IMR-90 (cell line): ENCODE results near the gene STK10. TPM values are rescaled to one million over a fixed set of nuclear protein-coding genes. Genes with fewer than 3 reads are reported as not detected.

Experiments used
- ATAC-seq: fragments of 200-7000 bp; cut with Tn5 transposase; 2 replicates; pipeline ENCODE4 v1.9.1; 2020; ENCODE audit warnings: low read depth, mild to moderate bottlenecking, moderate library complexity
- BruUV-seq: library from RNA; stranded (reverse); fragments of 400-500 nt; replicated peaks from 2 replicates; lab custom pipeline; 2021; lab: Mats Ljungman, UMichigan
- CTCF ChIA-PET: fragments of 300-600 bp; formaldehyde crosslinking; extraction: SDS; loops from one replicate; lab custom pipeline; 2021; ENCODE audit warnings: antibody characterized with exemption; lab: Yijun Ruan, JAX
- POLR2A ChIA-PET: fragments of 300-600 bp; sonication (Branson Sonifier 250); formaldehyde crosslinking; loops from one replicate; lab custom pipeline; 2022; ENCODE audit warnings: antibody characterized with exemption; ENCODE audit not compliant: unreplicated experiment; lab: Charles Lee
- DNase-seq: peaks from one replicate; pipeline ENCODE4 v3.0.0; 2013
- H2AFZ ChIP-seq: replicated peaks from 2 replicates; pipeline ENCODE3; 2013; ENCODE audit warnings: low read length, mild to moderate bottlenecking; ENCODE audit not compliant: poor library complexity
- H2AK5ac ChIP-seq: 2 replicates; pipeline ENCODE4 v1.6.1; 2013; ENCODE audit warnings: low read depth, low read length, inconsistent platforms
- H2AK9ac ChIP-seq: replicated peaks from 2 replicates; pipeline ENCODE3; 2013; ENCODE audit warnings: mild to moderate bottlenecking, low read depth, low read length, moderate library complexity; ENCODE audit not compliant: poor library complexity
- H2BK120ac ChIP-seq: 2 replicates; pipeline ENCODE4 v1.6.1; 2013; ENCODE audit warnings: low read depth, low read length, inconsistent platforms
- H2BK15ac ChIP-seq: 3 replicates; pipeline ENCODE4 v1.6.1; 2013; ENCODE audit warnings: low read depth, low read length, inconsistent platforms
- H2BK20ac ChIP-seq: 2 replicates; pipeline ENCODE4 v1.6.1; 2013; ENCODE audit warnings: low read depth, mild to moderate bottlenecking, inconsistent platforms, low read length, moderate library complexity
- H2BK5ac ChIP-seq: 2 replicates; pipeline ENCODE4 v1.6.1; 2013; ENCODE audit warnings: mild to moderate bottlenecking, low read depth, low read length, inconsistent platforms; ENCODE audit not compliant: poor library complexity, severe bottlenecking
- H3K14ac ChIP-seq: replicated peaks from 2 replicates; pipeline ENCODE4 v1.6.1; 2013; ENCODE audit warnings: low read depth, low read length, inconsistent platforms
- H3K18ac ChIP-seq: 2 replicates; pipeline ENCODE4 v1.6.1; 2013; ENCODE audit warnings: low read depth, low read length, control low read depth
- H3K23ac ChIP-seq: 2 replicates; pipeline ENCODE4 v1.6.1; 2013; ENCODE audit warnings: low read depth, low read length, inconsistent platforms
- H3K27ac ChIP-seq: 2 replicates; pipeline ENCODE4 v1.5.1; 2013; ENCODE audit warnings: mild to moderate bottlenecking, control low read depth, low read length; ENCODE audit not compliant: insufficient read depth
- H3K27me3 ChIP-seq: 2 replicates; pipeline ENCODE4 v1.6.1; 2013; ENCODE audit warnings: low read length; ENCODE audit not compliant: control insufficient read depth, insufficient read depth
- H3K36me3 ChIP-seq: 2 replicates; pipeline ENCODE4 v1.6.1; 2013; ENCODE audit warnings: low read length, mixed read lengths; ENCODE audit not compliant: control insufficient read depth, insufficient read depth
- H3K4ac ChIP-seq: 2 replicates; pipeline ENCODE4 v1.6.1; 2013; ENCODE audit warnings: low read depth, low read length, inconsistent platforms
- H3K4me1 ChIP-seq: 2 replicates; pipeline ENCODE4 v1.6.1; 2013; ENCODE audit warnings: low read length, mixed read lengths; ENCODE audit not compliant: control insufficient read depth, insufficient read depth
- H3K4me2 ChIP-seq: 2 replicates; pipeline ENCODE4 v1.6.1; 2013; ENCODE audit warnings: low read depth, mild to moderate bottlenecking, control low read depth, low read length, moderate library complexity
- H3K4me3 ChIP-seq: 2 replicates; pipeline ENCODE4 v1.5.1; 2013; ENCODE audit warnings: low read depth, mild to moderate bottlenecking, control low read depth, low read length, moderate library complexity; ENCODE audit not compliant: insufficient read depth
- H3K56ac ChIP-seq: 2 replicates; pipeline ENCODE4 v1.6.1; 2013; ENCODE audit warnings: low read length, inconsistent platforms; ENCODE audit not compliant: insufficient read depth; ENCODE audit errors: extremely low read depth
- H3K79me1 ChIP-seq, 2 experiments: 2 replicates each; pipeline ENCODE4 v1.6.1; 2013; ENCODE audit warnings: low read length in 2 of 2, inconsistent platforms in 1 of 2, low read depth in 1 of 2
- H3K9ac ChIP-seq: 2 replicates; pipeline ENCODE4 v1.6.1; 2013; ENCODE audit warnings: low read depth, low read length, control low read depth
- H3K9me1 ChIP-seq: 2 replicates; pipeline ENCODE4 v1.6.1; 2013; ENCODE audit warnings: low read length, inconsistent platforms; ENCODE audit not compliant: insufficient read depth
- H3K9me3 ChIP-seq: 2 replicates; pipeline ENCODE4 v1.6.1; 2013; ENCODE audit warnings: low read length; ENCODE audit not compliant: control insufficient read depth, insufficient read depth
- H4K20me1 ChIP-seq: 2 replicates; pipeline ENCODE4 v1.6.1; 2013; ENCODE audit warnings: low read length, inconsistent platforms; ENCODE audit not compliant: insufficient read depth
- H4K5ac ChIP-seq: 2 replicates; pipeline ENCODE4 v1.6.1; 2013; ENCODE audit warnings: mild to moderate bottlenecking, low read depth, low read length, control low read depth
- H4K8ac ChIP-seq, 2 experiments: 2 replicates each; pipeline ENCODE4 v1.6.1; 2013; ENCODE audit warnings: low read depth in 2 of 2, low read length in 2 of 2, control low read depth in 1 of 2, inconsistent platforms in 1 of 2
- H4K91ac ChIP-seq: 2 replicates; pipeline ENCODE4 v1.6.1; 2013; ENCODE audit warnings: low read depth, low read length, inconsistent platforms; ENCODE audit not compliant: insufficient read depth
- CEBPB ChIP-seq: IDR thresholded peaks from 2 replicates; pipeline ENCODE4 v1.6.1; 2012; ENCODE audit warnings: low read depth, low read length, improper control_type of control experiment
- FOS ChIP-seq: fragments of 150-350 bp; IDR thresholded peaks from 2 replicates; pipeline ENCODE4 v1.6.1; 2016; ENCODE audit warnings: low read depth, low read length
- MAFK ChIP-seq: IDR thresholded peaks from 2 replicates; pipeline ENCODE4 v1.6.1; 2012; ENCODE audit warnings: low read depth, low read length, improper control_type of control experiment
- MAZ ChIP-seq: IDR thresholded peaks from 2 replicates; pipeline ENCODE4 v1.6.1; 2012; ENCODE audit warnings: low read depth, mild to moderate bottlenecking, low read length, improper control_type of control experiment, moderate library complexity, borderline replicate concordance
- RAD21 ChIP-seq: IDR thresholded peaks from 2 replicates; pipeline ENCODE4 v1.6.1; 2012; ENCODE audit warnings: low read length, improper control_type of control experiment
- RCOR1 ChIP-seq: IDR thresholded peaks from 2 replicates; pipeline ENCODE4 v1.6.1; 2012; ENCODE audit warnings: mild to moderate bottlenecking, low read length, improper control_type of control experiment; ENCODE audit not compliant: insufficient replicate concordance
- RFX5 ChIP-seq: IDR thresholded peaks from 2 replicates; pipeline ENCODE4 v1.8.0; 2012; ENCODE audit warnings: low read depth, mild to moderate bottlenecking, low read length, moderate library complexity
- SMC3 ChIP-seq: fragments of 150-350 bp; IDR thresholded peaks from 2 replicates; pipeline ENCODE4 v1.6.1; 2016; ENCODE audit warnings: low read depth, mild to moderate bottlenecking, antibody characterized with exemption, low read length, moderate library complexity
- WGBS, 2 experiments: methylation state at CpG; one replicate each; pipeline versions ENCODE4 v1.1.5 to v1.1.7; 2013; ENCODE audit warnings: missing lambda C conversion rate in 2 of 2; ENCODE audit not compliant: insufficient read length in 1 of 2; ENCODE audit errors: extremely low coverage in 2 of 2; 5-methylcytosine and 5-hydroxymethylcytosine counted together
- dilution Hi-C: fragments of 300-500 bp; cut with HindIII; formaldehyde crosslinking; loops from one replicate; pipeline ENCODE4 v1.14.3; 2018; ENCODE audit warnings: low sequenced_read_pairs; ENCODE audit not compliant: unreplicated experiment
- in situ Hi-C: fragments of 300-500 bp; cut with MboI; formaldehyde crosslinking; loops from 3 replicates; pipeline ENCODE4 v1.14.3; 2019; ENCODE audit warnings: low sequenced_read_pairs, inconsistent platforms, mixed read lengths
- intact Hi-C: fragments of 100-400 bp; cut with micrococcal nuclease; formaldehyde crosslinking; loops from 2 replicates; pipeline ENCODE4 v1.10.0; 2022
- polyA plus RNA-seq, 3 experiments: library from polyadenylated mRNA; depleted of rRNA; stranded (reverse); fragments of >200 nt; gene quantifications; 2 replicates each; pipeline ENCODE4 v1.2.3, GENCODE V29; 2012; ENCODE audit warnings: low replicate concordance in 1 of 3
- total RNA-seq: library from RNA; depleted of rRNA; stranded (reverse); fragments of >200 nt; gene quantifications from 2 replicates; pipeline ENCODE4 v1.2.3, GENCODE V29; 2012
- TF ChIP-seq, protein P1 (sequence below): conservative IDR thresholded peaks from 2 replicates; pipeline ENCODE4 v1.5.1; 2012; ENCODE audit warnings: mild to moderate bottlenecking, low read depth, low read length, improper control_type of control experiment
- TF ChIP-seq, protein P2 (sequence below): fragments of 150-350 bp; IDR thresholded peaks from 2 replicates; pipeline ENCODE4 v1.6.1; 2016; ENCODE audit warnings: low read depth, mild to moderate bottlenecking, low read length, moderate library complexity, borderline replicate concordance
- TF ChIP-seq, protein P3 (sequence below): fragments of 150-350 bp; IDR thresholded peaks from 2 replicates; pipeline ENCODE4 v1.6.1; 2017; ENCODE audit warnings: mild to moderate bottlenecking, antibody characterized with exemption, low read length, low read depth

Gene STK10
- total and polyA plus RNA-seq, 2 of the 4 experiments (the other 2 are of a cell fraction) = 15.4 to 18.5 TPM

DNA sequence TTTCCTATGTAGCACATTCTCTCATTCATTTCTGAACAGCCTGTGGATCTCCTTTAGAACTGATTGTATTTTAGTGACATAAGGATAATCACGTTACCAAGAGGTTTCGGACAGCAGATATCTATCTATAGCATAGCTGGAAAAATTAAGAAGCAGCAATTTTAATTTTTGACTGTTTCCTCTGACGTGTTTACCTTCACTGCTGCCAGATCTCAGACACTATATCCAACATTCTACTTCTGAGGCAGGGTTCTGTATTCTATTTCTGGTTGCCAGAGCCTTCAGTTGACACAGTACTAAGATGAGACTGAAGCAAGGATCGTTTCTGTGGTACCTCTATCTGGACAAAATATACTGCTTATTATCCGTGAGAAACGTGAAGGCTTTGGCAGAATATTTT lies 5.8 kb upstream of the STK10 start, which contains the start of gene EFCAB9:
Gene EFCAB9, plus strand, starts transcription at position 301 of the 400 bp plus-strand sequence. Its CDS starts 1 bp downstream, at position 302.
- H3K4me3 ChIP-seq = no peak within 1 kb of the TSS
- dilution Hi-C loops (no loop called here), in situ Hi-C loops (loop anchor here (25.0 kb wide), 1 partner anchor 782 kb away; the partner anchor contains the start of gene FGF18), intact Hi-C loops (no loop called here)
- H2BK5ac ChIP-seq = no peak within 1 kb of the TSS
- H3K9me3 ChIP-seq = no peaks in the 10 kb centered on the region
- H3K4ac ChIP-seq = no peak within 1 kb of the TSS
- no peaks in the 10 kb centered on the region for H3K36me3 ChIP-seq
- no peaks in the 10 kb centered on the region for H3K27me3 ChIP-seq
- H3K27ac ChIP-seq = no peak within 1 kb of the TSS
- H2AFZ ChIP-seq = no peak within 1 kb of the TSS
- peaks cover 4% of the 10 kb centered on the region; the same call in 1 of the 2 replicates for H3K4me1 ChIP-seq
- H4K5ac ChIP-seq = no peak within 1 kb of the TSS
- H3K14ac ChIP-seq = no peak within 1 kb of the TSS
- ChIA-PET POLR2A (no interaction called here), CTCF (interaction anchor here (0.6 kb wide), 1 partner anchor 154 kb away, joined by 4 read pairs; no protein-coding TSS in a partner anchor)
- H3K23ac ChIP-seq = no peak within 1 kb of the TSS
- H3K79me1 ChIP-seq = no peaks in the 10 kb centered on the region
- no CpG with 5 or more reads among the region's 6 CpGs for WGBS, 2 experiments
- no peak within 1 kb of the TSS for H3K18ac ChIP-seq
- no peak within 1 kb of the TSS for H4K8ac ChIP-seq
- no peak within 1 kb of the TSS for H2BK15ac ChIP-seq
- H3K9me1 ChIP-seq = no peaks in the 10 kb centered on the region
- H3K4me2 ChIP-seq = no peak within 1 kb of the TSS
- no peak within 1 kb of the TSS for H2BK120ac ChIP-seq
- H3K56ac ChIP-seq = no peak within 1 kb of the TSS
- no peaks in the 10 kb centered on the region for H4K20me1 ChIP-seq
- no peak within 1 kb of the TSS for H2AK9ac ChIP-seq
- no peak within 1 kb of the TSS for H2AK5ac ChIP-seq
- H3K9ac ChIP-seq = no peak within 1 kb of the TSS
- ATAC-seq (no peak), DNase-seq (no peak)
- H4K91ac ChIP-seq = no peak within 1 kb of the TSS
- TF ChIP-seq RAD21 = no peak
- TF ChIP-seq FOS = no peak
- no peak for TF ChIP-seq MAFK
- TF ChIP-seq, protein P1, sequence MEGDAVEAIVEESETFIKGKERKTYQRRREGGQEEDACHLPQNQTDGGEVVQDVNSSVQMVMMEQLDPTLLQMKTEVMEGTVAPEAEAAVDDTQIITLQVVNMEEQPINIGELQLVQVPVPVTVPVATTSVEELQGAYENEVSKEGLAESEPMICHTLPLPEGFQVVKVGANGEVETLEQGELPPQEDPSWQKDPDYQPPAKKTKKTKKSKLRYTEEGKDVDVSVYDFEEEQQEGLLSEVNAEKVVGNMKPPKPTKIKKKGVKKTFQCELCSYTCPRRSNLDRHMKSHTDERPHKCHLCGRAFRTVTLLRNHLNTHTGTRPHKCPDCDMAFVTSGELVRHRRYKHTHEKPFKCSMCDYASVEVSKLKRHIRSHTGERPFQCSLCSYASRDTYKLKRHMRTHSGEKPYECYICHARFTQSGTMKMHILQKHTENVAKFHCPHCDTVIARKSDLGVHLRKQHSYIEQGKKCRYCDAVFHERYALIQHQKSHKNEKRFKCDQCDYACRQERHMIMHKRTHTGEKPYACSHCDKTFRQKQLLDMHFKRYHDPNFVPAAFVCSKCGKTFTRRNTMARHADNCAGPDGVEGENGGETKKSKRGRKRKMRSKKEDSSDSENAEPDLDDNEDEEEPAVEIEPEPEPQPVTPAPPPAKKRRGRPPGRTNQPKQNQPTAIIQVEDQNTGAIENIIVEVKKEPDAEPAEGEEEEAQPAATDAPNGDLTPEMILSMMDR = no peak
- no peak for TF ChIP-seq CEBPB
- TF ChIP-seq, protein P2, sequence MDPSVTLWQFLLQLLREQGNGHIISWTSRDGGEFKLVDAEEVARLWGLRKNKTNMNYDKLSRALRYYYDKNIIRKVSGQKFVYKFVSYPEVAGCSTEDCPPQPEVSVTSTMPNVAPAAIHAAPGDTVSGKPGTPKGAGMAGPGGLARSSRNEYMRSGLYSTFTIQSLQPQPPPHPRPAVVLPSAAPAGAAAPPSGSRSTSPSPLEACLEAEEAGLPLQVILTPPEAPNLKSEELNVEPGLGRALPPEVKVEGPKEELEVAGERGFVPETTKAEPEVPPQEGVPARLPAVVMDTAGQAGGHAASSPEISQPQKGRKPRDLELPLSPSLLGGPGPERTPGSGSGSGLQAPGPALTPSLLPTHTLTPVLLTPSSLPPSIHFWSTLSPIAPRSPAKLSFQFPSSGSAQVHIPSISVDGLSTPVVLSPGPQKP = no peak
- TF ChIP-seq SMC3 = no peak
- TF ChIP-seq, protein P3, sequence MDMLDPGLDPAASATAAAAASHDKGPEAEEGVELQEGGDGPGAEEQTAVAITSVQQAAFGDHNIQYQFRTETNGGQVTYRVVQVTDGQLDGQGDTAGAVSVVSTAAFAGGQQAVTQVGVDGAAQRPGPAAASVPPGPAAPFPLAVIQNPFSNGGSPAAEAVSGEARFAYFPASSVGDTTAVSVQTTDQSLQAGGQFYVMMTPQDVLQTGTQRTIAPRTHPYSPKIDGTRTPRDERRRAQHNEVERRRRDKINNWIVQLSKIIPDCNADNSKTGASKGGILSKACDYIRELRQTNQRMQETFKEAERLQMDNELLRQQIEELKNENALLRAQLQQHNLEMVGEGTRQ = no peak
- TF ChIP-seq MAZ = no peak
- no peak for TF ChIP-seq RCOR1
- TF ChIP-seq RFX5 = no peak
- H2BK20ac ChIP-seq = no peak within 1 kb of the TSS
- BruUV-seq = no TSS peak
